Esophagus squamous epithelium (tissue), 4 donors: Measurements from ENCODE around the gene TXNDC9.

Source experiments
- POLR2A ChIP-seq, 4 donors: fragments of 450-650 bp; IDR thresholded peaks; one replicate each; pipeline ENCODE4 v1.6.1; 2017; ENCODE audit warnings: antibody characterized with exemption in 4 of 4, mild to moderate bottlenecking in 4 of 4, moderate library complexity in 3 of 4
- TF ChIP-seq, protein P1 (sequence below), 6 experiments: fragments of 450-650 bp in 4 of 6; fragments of 200-600 bp in 2 of 6; sonication (generic) in 2 of 6; IDR thresholded peaks; one replicate each; pipeline ENCODE4 v1.5.1; 2016 to 2019; ENCODE audit warnings: antibody characterized with exemption in 6 of 6, mild to moderate bottlenecking in 4 of 6, moderate library complexity in 4 of 6

DNA sequence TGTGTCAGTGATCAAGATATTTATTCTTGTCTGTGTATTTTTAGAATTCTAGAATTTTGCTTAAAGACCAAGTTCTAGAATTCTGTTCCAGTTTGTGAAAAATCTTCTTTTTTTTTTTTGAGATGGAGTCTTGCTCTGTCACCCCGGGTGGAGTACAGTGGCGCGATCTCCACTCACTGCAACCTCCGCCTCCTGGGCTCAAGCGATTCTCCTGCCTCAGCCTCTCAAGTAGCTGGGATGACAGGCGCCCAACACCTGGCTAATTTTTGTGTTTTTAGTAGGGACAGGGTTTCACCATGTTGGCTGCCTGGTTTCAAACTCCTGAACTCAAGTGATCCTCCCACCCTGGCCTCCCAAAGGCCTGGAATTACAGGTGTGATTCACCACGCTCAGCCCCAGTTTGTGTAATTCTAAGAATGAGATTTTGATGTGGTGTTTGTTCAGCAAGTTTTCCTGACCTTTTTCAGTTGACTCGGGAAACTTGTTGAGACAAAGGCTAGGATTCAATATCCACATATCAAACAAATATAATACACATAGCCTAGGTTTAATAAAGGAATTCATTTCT is 4.6 kb upstream of the TXNDC9 start:
- TF ChIP-seq, protein P1, sequence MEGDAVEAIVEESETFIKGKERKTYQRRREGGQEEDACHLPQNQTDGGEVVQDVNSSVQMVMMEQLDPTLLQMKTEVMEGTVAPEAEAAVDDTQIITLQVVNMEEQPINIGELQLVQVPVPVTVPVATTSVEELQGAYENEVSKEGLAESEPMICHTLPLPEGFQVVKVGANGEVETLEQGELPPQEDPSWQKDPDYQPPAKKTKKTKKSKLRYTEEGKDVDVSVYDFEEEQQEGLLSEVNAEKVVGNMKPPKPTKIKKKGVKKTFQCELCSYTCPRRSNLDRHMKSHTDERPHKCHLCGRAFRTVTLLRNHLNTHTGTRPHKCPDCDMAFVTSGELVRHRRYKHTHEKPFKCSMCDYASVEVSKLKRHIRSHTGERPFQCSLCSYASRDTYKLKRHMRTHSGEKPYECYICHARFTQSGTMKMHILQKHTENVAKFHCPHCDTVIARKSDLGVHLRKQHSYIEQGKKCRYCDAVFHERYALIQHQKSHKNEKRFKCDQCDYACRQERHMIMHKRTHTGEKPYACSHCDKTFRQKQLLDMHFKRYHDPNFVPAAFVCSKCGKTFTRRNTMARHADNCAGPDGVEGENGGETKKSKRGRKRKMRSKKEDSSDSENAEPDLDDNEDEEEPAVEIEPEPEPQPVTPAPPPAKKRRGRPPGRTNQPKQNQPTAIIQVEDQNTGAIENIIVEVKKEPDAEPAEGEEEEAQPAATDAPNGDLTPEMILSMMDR (IDR thresholded peaks at IDR 0.05), result no peak
- TF ChIP-seq POLR2A (IDR thresholded peaks at IDR 0.05), result no peak
